HG02759 (cell line): ENCODE data around the gene RFX6.

Experiments
- ATAC-seq: cut with Tn5 transposase; IDR thresholded peaks from one replicate; pipeline ENCODE4 v1.9.1; 2021; ENCODE audit warnings: mild to moderate bottlenecking, moderate library complexity; ENCODE audit not compliant: unreplicated experiment

RFX6 gene

GRCh38 chr6:116966675-116967576 lies 89.9 kb downstream of the RFX6 start:
- ATAC-seq = no peak

GRCh38 chr6:116969211-116969863 lies 92.3 kb downstream of the RFX6 start:
- ATAC-seq = peak; percentile 88

GRCh38 chr6:116971959-116972358 lies 94.9 kb downstream of the RFX6 start:
- ATAC-seq = peak; percentile 71

DNA sequence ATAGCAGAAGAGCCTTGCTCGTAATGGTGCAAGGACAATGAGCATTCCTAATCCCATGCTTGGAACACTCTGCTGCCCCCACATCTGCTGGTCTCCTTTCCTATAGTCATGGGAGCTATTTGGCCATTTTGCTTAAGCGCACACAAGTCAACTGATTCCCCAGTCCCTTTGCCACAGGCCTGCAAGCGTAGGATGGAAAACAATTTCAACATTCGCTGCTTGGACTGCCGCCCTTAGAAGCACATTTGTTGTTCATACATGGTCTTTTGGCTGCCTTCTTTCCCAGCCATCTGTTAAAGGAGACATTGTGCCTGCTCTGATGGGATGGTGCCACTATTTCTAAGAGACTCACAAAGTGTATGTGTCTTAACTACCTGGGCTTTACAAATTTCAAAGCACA lies 96.9 kb downstream of the RFX6 start:
- no peak for ATAC-seq

DNA sequence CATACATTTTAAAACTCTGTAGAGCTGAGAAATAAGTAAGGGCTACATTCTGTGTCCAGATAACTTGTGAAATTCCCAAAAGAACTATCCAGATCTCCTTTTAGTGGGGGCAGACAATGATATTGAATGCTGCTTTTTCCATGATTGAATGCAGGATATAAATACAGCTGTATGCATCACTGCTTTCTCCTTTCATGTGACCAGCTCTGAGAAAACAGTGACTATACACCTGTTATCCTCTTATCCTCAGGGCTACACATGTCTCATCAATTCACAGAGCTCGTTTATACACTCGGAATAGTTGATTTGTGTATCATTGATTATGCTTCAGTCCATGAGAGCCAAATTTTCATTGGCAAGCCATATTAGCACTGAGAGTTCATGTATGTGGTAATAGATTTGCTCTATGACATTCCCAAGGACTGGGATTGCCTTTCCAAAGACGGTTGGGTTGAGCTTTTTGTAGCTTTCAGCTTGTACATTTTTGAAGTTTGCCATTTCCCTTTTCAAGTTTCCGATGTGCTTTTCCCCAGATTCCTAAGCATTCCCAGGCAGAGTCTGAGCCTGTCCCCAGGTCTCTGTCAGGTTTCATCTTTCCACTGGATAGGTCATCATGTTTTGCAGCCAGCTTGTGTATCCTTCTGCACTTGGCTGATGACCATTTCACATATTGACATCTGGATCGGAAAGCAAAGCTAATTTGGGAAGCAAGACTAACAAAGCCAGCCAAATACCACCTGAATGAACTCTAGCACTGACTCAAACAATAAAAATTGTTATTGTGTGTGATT lies 97.7 kb downstream of the RFX6 start:
- ATAC-seq = no peak

DNA sequence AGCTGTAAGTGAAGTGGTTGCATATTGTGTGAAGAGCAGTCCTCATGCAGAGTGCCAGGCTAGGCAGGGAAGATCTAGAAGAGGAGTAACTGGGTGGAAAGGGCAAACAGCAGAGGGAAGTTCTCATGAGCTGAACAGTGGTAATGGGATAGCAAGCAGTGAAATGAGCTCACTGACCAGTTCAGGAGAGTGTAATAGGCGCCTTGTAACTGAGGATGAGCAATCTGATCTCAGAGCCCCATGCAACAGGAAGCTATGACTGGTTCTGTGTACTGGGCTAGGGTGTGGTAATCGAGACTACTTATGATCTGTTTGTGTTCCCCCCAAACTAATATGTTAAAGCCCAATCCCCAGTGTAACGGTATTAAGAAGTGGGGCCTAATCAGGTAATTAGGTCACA lies 98.6 kb downstream of the RFX6 start:
- ATAC-seq = no peak

DNA sequence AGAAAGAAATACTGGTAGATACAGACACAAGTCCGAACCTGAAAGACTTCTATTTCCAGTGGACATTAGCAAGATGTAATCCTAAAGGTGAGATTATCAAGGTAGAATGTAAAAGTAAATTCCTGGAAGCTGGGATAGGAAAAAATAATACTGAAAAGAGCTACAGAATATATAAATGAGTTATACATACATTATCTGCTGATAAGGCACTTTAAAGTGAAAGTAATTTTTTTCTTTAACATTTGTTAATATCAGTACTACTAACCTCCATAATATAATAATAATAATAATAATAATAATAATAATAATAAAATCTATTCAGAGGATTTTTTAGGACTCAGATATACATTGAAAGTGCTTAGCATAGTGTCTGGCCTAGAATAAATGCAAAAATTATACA lies 102.5 kb downstream of the RFX6 start:
- no peak for ATAC-seq
